ENCODE results near the gene FN3KRP.

GRCh38 chr17:82703036-82703745 lies 13.3 kb upstream of the FN3KRP start:
- TF ChIP-seq, protein P1, sequence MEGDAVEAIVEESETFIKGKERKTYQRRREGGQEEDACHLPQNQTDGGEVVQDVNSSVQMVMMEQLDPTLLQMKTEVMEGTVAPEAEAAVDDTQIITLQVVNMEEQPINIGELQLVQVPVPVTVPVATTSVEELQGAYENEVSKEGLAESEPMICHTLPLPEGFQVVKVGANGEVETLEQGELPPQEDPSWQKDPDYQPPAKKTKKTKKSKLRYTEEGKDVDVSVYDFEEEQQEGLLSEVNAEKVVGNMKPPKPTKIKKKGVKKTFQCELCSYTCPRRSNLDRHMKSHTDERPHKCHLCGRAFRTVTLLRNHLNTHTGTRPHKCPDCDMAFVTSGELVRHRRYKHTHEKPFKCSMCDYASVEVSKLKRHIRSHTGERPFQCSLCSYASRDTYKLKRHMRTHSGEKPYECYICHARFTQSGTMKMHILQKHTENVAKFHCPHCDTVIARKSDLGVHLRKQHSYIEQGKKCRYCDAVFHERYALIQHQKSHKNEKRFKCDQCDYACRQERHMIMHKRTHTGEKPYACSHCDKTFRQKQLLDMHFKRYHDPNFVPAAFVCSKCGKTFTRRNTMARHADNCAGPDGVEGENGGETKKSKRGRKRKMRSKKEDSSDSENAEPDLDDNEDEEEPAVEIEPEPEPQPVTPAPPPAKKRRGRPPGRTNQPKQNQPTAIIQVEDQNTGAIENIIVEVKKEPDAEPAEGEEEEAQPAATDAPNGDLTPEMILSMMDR (IDR thresholded peaks at IDR 0.05): no peak
- no peak for TF ChIP-seq POLR2A (IDR thresholded peaks at IDR 0.05)
